ENCODE results near the gene LTBP4.

- no peak for TF ChIP-seq CTCF (IDR thresholded peaks at IDR 0.05)
- TF ChIP-seq POLR2A (IDR thresholded peaks at IDR 0.05), result no peak
Measured at GRCh38 chr19:40576151-40576584, 25.0 kb upstream of the LTBP4 start.
